Right lobe of liver (tissue), 4 donors: ENCODE data around the gene G6PD.

Experiments
- POLR2A ChIP-seq: fragments of 450-650 bp; IDR thresholded peaks from one replicate; pipeline ENCODE4 v1.6.1; 2017; ENCODE audit warnings: antibody characterized with exemption, mild to moderate bottlenecking
- TF ChIP-seq, protein P1 (sequence below), 4 donors: fragments of 200-600 bp in 3 of 4; fragments of 450-650 bp in 1 of 4; IDR thresholded peaks; one replicate each; pipeline versions ENCODE4 v1.5.1 to v1.8.0; 2016 to 2022; ENCODE audit warnings: antibody characterized with exemption in 4 of 4, mild to moderate bottlenecking in 2 of 4
- donor health status: DM: no; HTN: no; CAD: no.
- donor health status: DM: no; HTN: no; CAD: no.
- donor health status: DM: no; HTN: yes; CAD: no.

- TF ChIP-seq, protein P1, sequence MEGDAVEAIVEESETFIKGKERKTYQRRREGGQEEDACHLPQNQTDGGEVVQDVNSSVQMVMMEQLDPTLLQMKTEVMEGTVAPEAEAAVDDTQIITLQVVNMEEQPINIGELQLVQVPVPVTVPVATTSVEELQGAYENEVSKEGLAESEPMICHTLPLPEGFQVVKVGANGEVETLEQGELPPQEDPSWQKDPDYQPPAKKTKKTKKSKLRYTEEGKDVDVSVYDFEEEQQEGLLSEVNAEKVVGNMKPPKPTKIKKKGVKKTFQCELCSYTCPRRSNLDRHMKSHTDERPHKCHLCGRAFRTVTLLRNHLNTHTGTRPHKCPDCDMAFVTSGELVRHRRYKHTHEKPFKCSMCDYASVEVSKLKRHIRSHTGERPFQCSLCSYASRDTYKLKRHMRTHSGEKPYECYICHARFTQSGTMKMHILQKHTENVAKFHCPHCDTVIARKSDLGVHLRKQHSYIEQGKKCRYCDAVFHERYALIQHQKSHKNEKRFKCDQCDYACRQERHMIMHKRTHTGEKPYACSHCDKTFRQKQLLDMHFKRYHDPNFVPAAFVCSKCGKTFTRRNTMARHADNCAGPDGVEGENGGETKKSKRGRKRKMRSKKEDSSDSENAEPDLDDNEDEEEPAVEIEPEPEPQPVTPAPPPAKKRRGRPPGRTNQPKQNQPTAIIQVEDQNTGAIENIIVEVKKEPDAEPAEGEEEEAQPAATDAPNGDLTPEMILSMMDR (IDR thresholded peaks at IDR 0.05), result no peak
- TF ChIP-seq POLR2A, result no peak
These were observed 1.3 kb upstream of the G6PD start for GRCh38 chrX:154548028-154548316.
